ENCODE measurements around the gene KRT8.
A peak's percentile ranks its signal among the peaks of the same experiment; 100 is the strongest.
"Not testable (repeated sequence)": the region's sequence is repeated elsewhere in the genome, so short reads cannot be mapped to it uniquely, and the experiment has no call there.

KRT8 gene

DNA sequence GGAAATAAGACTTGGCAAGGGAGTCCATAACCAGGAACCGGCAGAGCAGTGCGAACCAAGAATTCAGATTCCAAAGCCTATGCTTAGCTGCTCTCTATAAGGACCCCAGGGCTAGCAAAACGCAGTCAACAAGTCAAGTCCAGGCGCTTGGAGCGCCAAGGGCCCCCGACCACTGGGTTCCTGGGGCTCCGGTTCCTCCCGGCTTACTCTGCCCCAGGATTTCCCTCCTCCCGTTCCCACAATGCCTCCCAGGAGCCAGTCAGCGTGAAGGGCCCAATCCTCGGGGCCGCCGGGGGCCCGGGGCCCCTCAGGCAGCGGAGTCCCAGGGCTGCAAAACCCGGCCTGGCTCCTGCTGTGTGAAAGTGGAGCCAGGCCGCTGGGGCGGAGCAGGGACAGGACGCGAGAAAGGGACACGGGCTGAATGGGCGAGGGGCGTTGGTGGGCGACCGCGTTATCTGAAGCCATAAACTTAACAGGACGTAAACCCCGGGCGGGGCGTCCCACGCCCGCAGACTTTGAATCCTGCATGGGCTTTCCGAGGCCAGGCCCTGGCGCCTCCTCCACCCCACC is 1.5 kb downstream of the KRT8 start:
- FAIRE-seq (no peak), DNase-seq (ENCODE audit: low spot score) (peak; percentile 85)

DNA sequence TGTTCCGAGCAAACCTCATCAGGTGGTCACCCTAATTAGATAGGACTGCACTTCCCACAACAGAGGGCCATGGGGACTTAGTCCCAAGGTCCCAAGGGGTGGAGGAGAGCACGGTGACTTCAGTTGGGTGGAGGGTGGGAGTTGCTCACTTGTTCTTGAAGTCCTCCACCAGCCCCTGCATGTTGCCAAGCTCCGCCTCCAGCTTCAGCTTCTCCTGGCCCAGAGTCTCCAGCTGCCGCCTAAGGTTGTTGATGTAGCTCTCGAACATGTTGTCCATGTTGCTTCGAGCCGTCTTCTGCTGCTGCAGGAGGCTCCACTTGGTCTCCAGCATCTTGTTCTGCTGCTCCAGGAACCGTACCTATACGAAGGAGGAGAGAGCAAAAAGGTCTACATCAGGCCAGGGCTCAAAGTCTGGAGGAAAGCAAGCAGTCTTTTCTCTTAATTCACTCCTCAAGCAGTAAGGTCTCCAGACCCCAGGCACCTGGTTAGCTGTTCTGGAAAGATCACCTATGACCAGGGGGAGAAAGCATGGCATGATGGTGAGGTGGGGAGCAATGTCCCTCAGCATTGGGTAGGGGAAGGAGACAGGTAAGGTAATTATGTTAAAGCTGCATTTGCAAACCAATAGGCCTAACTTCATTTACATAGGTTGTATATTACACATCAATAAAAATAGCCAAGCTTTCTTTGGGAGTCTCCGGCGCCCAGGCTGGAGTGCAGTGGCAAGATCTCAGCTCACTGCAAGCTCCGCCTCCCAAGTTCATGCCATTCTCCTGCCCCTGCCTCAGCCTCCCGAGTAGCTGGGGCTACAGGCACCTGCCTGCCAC is 2.9 kb downstream of the KRT8 start:
- DNase-seq (ENCODE audit: low spot score) = no peak
- FAIRE-seq = no peak

DNA sequence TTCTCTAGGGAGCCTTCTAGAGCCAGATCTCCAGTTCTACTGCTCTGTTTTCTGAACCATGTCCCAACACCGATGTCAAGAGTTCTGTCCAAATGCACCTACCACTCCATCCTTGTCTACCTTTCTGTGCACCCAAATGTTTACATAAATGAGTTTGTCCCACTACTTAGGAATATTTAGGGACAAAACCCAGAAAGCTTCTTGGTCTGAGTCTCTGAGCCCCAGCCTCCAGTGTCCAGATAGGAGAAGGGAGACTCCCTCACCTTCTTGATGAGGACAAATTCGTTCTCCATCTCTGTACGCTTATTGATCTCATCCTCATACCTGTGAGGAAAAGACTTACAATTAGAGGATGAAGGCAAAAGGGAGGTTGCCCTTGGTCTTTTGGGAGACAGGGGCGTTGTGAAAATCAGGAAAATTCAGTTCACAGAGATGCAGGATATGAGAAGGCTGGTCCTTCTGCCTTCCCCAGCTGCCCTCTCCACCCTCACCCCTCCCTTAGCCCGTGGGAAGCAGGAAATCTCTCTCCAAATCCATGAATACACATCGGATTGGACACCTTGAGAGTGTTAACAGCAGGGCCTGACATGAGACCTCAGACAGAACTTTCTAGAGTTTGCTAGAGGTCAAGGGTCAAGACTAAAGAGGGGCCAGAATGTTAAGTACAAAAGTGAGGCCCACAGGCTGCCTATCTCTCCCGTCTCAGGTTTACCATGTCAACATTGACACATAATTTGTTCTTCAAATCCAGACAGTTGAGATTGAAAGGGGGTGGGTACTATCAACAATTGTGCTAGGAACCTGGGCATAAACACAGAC is 3.8 kb downstream of the KRT8 start:
- DNase-seq (ENCODE audit: low spot score) (no peak), FAIRE-seq (no peak)

DNA sequence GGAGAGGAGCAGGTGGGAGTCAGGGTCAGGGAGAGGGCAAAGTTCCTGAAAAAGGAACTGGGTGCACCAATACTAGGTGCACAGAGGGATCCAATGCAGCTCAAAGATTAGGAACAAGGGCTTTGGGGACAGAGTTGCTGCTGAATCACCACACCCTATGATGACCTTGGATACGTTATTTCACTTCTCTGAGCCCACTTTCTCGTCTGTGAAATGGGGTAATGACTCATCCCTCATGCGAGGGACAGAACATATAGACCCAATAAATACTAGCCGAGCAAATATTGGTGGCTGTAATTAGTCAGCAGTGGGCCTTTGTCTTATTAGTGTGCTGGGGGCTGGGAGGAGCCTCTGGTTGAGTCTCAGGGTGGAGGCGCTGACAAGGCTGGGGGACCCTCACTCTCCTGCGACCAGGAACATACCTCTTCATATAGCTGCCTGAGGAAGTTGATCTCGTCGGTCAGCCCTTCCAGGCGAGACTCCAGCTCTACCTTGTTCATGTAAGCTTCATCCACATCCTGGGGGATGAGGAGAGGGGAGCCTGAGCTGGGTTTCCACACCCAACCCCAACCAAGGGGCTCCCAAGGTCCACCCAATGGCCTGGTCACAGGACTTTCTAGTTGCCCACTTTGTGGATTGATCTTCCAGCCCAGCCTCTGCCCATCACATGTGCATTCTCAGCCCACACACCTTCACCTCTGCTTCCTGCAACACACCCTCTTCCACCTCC is 4.5 kb downstream of the KRT8 start:
- no peak for FAIRE-seq
- DNase-seq (ENCODE audit: low spot score) = no peak

DNA sequence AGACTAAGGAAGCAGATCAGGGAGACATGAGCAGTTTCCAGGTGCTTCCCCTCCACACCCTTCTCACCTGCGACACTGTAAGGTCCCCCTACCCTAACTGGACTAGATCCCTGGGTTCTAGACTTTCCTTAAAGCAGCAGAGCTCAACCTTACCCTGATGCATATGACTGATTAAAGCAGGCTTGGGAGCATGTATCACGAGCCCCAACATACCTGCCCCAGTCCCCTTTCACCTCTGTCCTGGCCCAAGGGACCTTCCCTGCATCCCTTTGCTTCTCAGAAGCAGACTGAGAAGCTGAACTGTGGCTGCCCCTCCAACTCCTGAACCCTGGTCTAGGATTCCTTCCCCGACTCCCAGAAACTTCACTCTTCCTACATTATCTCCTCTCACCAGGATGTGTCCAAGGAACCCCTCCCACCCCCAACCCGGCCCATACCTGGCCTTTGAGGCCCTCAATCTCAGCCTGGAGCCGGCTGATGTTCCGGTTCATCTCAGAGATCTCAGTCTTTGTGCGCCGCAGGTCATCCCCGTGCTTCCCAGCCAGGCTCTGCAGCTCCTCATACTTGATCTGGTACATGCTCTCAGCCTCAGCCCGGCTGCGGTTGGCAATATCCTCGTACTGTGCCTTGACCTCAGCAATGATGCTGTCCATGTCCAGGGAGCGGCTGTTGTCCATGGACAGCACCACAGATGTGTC is 5.4 kb downstream of the KRT8 start:
- DNase-seq (ENCODE audit: low spot score) (no peak), FAIRE-seq (no peak)

DNA sequence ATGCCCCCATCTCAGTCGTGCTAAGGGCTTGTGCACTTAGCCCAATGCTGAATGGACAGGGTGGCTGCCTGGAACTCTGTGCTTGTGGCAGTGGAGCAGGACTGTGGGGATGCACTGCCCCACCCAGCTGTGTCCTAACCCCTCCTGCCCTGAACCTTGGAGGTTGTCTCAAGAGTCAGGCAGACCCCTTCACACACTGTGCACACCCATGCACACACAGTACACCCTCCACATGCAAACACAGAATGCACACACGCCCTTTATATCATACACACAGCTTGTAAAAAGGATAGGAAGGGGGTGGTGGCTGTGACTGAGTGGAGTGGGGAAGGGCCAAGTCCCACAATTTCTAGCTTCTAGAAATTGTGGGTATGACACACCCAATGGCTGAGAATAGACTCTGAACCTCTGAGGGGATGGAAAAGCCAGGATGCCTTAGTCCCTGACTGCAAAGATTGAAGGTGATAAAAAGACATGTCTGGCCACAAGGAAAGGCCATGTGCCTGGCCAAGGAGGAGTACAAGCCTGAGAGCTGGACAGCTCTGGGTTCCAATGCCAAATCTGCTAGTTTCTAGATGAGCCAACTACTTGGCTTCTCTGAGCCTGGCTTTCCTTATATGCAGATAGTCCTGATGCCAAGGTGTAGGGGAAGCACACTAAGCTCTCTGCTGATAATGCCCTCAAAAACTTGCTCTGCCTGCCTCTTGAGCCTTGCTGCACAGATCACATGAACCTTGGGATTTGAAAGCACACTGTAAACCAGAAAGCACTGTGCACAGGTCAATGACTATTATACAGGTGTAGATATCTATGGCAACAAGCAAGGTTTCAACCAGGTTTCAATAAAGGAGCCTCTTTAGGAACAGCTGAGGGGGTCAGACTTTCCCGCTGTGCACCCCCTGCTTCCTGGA is 8.4 kb downstream of the KRT8 start:
- DNase-seq (ENCODE audit: low spot score) = no peak
- no peak for FAIRE-seq

DNA sequence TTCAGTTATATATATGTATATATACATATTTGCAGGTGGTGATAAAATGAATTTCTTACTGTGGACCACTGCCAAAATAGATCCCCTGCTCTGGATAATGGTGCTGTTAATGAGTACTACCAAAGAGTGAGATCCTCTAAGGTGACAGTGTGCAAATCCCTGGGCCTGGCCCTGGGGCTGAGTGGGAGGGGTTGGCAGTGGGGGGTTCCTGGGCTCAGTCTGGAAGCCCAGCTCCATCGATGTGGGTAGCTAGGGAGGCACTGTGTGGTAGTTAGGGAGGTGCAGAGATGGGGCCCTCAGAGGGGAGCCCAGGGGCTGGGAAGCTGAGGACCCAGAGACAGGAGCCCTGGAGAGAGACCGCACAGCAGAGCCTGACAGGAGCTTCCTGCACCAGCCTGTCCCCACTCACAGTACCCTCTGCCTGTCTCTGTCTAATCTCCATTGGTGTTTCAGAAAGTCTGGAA is 9.1 kb downstream of the KRT8 start:
- FAIRE-seq (no peak), DNase-seq (ENCODE audit: low spot score) (no peak)

DNA sequence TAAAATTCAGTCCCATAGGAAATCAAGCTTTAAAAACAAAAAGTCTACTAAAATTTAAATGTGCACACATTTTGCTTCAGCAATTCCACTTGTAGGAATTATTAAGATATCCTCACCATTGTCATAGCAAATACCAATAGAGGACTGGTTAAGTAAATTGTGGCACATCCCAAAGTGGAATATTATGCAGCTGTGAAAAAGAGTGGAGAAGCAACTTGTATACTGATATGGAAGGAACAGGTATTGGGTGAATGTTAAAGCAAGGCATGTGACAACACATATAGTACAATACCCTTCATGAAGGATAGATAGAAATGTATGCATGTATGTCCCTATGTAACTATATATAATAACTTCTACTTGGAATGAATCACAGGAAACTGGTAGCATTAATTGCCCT is 11.9 kb downstream of the KRT8 start:
- FAIRE-seq (no peak), DNase-seq (ENCODE audit: low spot score) (no peak)

DNA sequence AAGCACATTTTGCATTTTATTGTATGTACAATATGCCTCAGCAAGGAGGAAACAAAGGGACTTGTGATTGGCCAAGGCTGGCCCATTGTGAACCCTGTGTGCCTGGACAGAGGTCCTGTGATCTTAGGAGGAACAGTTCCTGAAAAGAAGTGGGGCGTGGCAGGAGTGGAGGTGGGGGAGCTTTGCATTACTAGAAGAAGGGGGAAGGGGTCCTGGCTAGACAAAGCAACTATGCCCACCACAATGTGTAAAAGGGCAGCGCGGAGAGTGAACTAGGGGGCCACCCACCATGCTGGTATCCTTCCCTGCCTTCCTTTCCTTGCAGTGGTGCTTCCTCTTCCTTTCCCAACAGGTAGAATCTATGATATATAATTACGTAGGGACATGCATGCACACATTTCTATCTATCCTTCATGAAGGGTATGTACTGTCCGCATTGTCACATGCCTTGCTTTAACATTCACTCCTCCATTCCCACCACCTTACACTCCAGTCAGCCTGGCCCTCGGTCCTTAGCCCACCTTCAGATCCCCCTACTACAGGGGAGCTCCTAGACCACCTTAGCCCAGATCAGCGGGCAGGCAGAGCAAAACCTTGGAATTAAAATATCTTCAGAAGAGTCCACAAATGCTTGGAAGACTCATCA is 12.5 kb downstream of the KRT8 start:
- FAIRE-seq = no peak
- no peak for DNase-seq (ENCODE audit: low spot score)

DNA sequence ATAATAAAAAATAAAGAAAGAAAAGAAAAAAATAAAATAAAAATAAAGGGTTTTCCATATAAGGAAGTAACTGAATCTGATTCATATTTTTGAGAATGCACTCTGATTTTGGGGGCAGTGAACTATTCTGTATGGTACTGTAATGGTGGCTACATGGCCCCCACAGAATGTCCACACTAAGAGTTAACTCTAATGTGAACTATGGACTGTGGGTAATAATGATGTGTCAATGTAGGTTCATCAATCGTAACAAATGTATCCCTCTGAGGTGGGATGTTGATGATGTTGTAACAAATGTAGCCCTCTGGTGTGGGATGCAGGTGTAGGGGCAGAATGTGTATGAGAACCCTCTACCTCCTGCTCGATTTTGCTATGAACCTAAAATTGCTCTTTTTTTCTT is 13.8 kb downstream of the KRT8 start:
- no peak for FAIRE-seq

DNA sequence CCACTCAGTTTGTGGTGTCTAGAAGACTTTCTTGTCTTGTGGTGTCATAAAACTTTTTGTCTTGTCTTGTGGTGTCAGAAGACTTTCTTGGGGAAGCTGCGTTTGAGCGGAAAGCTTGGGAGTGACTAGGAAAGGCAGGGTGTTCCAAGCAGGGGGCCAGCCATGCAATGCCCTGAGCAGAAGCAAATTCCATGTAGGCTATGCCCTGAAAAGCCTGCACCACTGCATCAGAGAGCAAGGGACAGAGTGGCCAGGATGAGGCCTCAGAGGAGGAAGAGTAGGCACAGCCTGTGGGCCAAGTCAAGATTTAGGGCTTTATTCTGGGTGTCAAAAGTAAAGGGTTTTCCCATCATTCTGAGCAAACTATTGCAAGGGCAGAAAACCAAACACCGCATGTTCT is 14.5 kb downstream of the KRT8 start:
- DNase-seq (ENCODE audit: low spot score) (no peak), FAIRE-seq (no peak)

More for the DNA sequence above, 13.8 kb downstream of the KRT8 start:
- no peak for DNase-seq (ENCODE audit: low spot score)

DNA sequence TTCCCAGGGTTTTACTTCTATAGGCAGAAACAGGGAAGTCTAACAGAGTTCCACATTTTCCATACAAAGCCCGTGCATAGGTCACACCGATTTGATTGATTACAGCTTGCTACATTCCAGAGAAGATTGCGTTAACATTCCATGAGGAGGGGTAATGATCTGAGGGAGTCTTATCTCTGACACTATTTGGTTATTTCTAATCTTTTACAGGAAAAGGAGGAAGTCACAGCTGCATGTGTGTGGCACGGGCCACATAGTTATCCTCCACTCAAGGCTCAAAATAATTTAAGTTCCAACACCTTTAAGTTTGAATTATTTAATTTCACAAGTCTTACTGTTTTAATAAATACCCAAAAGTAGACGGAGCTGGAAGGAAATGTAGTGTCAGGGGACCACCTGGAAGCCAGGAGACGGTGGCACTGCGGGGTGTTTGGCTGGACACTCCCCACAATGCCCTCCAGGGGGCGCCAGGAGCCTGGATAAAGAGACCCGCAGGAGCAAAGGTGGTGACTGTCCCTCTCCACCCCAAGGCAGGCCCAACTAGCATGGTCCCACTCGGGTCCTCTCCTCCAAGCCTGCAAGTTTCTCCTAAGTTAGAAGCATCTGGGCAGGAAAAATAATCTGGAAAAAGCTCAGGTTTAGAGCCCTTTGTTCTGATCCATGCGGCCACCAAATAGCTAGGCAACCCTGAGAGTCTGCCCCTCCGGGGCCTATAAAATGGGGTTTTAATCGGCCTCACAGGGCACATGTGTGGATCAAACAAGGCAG is 20.2 kb downstream of the KRT8 start:
- FAIRE-seq = no peak
- peak; percentile 80 for DNase-seq (ENCODE audit: low spot score)

DNA sequence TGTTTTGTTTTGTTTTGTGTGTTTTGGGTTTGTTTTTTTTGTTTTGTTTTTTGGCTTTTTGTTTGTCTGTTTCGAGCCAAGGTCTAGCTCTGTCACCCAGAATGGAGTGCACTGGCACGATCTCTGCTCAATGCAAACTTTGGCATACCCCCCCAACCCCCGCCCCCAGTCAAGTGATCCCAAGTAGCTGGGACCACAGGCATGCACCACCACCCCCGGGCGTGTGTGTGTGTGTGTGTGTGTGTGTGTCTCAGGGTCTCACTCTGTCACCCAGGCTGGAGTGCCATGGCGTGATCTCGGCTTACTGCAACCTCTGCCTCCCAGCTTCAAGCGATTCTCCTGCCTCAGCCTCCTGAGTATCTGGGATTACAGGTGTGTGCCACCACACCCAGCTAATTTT is 24.4 kb downstream of the KRT8 start:
- not testable (repeated sequence) for FAIRE-seq

DNA sequence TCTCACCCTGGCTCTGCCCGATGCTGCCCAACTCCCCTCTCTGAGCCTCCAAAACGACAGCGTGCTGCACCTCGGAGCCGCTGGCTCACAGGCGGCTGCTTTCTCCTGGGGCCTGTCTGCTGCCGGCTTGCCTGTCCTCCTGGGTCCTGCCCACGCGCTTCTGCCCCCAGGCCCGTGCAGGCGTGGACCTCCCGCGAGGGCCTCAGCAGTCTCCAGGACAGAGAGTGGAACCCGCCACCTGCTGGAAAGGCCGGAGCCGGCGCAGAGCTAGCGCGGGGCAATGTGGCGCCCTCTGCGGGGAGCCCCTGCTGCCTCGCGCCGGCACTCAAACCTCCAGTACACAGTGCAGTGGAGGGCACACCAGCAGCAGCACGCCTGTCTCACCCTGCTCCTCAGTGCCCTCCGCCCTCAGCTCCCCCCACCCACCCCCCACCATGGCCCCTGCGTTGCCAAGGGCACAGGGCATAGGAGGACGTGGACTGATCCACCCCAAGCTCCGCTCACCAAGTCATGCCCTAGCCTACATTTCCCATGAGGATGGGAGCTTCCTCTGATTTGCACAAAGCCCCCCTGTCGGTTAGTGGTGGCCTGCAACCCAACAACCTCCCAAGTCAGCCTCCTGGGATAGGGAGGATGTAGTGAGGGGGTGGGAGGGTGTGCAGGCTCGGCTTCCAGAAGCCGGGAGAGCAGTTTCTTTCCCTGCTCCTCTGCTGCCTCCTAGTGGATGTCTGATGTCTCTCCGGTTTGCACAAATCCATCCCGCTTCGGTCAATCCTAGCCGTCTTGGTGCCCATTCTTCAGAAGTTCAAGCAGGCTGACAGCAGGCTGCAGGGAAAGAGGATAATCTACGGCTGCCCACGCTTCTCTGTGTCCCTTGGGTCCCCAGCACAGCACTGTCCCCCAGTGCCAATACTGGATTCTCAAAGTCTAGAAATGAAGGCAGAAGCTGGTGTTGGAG is 25.2 kb downstream of the KRT8 start:
- FAIRE-seq (no peak), DNase-seq (ENCODE audit: low spot score) (peak; percentile 86)

More for the DNA sequence above, 24.4 kb downstream of the KRT8 start:
- DNase-seq (ENCODE audit: low spot score) = not testable (repeated sequence)

DNA sequence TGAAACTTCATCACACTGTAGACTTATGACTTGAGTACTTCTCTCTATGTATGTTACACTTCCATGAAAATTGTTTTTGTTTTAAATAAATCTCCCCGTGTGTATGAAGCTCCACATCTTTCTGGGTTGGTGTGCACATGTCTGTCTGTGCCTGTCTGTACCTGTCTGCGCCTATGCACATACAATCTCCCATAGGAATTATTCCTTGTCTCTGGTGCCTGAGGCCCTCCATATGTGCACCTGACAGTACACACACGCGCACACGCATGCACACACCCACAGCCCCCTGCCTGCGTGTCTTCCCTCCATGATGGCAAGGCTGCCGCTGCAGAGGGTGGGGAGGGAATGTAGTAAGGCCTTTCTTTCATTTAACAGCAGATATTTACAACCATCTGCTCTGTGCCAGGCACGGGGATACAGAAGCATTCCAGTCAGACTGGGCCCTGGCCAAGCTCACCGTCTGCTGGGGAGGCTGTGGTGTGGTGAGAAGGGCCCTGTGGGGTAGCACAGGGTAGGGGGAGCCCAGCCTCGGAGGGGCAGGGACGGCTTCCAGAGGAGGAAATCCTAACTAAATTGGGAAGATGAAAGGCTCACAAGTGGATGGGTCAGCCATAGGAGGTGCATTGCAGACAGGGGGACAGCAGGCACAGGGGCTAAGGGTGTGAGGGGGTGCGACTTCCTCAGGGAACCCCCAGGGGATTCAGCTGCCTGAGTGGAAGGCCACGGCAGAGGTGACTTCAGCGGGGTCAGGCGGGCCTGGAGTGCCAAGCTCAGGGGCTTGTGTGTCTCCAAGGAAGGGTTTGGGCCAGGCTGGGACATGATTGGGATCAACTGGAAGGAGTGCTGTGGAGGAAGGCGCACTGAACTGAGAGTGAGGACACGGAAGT is 26.1 kb downstream of the KRT8 start:
- FAIRE-seq = no peak
- DNase-seq (ENCODE audit: low spot score) = no peak

DNA sequence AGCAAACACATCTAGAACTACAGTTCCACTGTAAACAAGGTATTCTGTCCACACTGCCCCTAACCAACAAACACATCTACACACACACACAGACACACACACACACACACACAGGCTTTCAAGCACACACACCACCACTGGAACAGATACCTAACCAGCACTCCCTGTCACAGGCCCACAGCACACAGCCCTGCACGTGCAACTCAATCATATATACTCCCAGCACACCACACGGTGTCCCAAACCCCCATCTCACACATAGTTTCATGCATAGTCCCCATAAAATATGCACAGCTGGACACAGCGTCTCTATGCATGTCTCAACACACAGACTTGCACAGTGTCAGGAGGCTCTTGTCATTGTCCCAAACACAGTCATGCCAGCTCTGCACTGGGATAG is 27.6 kb downstream of the KRT8 start:
- FAIRE-seq (no peak), DNase-seq (ENCODE audit: low spot score) (no peak)

Measured in urothelium cell line (cell line).